Stimulated activated CD8-positive, alpha-beta memory T cell treated with anti-CD3 and anti-CD28 coated beads, Interleukin-12 subunit alpha, Interleukin-12 subunit beta, amount 100 ng/mL, for 24 hours (primary cell): ENCODE data around the gene CRIP2.

ENCODE experiments used
- DNase-seq: peaks from one replicate; pipeline ENCODE4 v3.0.0-alpha.2; 2020; ENCODE audit errors: extremely low read depth

CRIP2 gene

GRCh38 chr14:105476831-105477659, 2.4 kb downstream of the CRIP2 start:
- no peak for DNase-seq

DNA sequence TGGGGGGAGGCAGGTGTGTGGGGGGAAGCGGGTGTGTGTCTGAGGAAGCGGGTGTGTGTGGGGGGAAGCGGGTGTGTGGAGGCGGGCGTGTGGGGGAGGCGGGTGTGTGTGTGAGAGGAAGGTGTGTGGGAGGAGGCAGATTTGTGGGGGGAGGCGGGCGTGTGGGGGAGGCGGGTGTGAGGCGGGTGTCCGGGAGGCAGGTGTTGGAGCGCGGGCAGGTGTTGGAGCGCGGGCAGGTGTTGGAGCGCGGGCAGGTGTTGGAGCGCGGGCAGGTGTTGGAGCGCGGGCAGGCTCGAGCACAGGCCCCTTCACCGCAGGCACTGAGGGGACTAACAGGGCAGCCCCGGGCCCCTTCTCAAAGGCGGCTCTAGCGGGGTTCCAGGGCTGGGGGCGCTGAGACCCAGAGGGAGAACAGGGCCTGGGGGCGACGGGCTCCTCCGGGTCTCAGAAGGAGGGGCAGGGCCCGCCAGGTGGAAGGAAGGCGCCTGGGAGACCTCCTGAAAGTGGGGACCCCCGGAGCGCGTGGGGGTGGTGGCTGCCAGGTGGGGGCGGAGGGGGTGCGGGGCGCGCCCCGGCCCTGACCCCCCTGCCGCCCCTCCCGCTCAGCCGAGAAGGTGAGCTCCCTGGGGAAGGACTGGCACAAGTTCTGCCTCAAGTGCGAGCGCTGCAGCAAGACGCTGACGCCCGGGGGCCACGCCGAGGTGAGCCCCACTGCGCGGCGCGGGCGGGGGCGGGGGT, 3.2 kb downstream of the CRIP2 start:
- no peak for DNase-seq

DNA sequence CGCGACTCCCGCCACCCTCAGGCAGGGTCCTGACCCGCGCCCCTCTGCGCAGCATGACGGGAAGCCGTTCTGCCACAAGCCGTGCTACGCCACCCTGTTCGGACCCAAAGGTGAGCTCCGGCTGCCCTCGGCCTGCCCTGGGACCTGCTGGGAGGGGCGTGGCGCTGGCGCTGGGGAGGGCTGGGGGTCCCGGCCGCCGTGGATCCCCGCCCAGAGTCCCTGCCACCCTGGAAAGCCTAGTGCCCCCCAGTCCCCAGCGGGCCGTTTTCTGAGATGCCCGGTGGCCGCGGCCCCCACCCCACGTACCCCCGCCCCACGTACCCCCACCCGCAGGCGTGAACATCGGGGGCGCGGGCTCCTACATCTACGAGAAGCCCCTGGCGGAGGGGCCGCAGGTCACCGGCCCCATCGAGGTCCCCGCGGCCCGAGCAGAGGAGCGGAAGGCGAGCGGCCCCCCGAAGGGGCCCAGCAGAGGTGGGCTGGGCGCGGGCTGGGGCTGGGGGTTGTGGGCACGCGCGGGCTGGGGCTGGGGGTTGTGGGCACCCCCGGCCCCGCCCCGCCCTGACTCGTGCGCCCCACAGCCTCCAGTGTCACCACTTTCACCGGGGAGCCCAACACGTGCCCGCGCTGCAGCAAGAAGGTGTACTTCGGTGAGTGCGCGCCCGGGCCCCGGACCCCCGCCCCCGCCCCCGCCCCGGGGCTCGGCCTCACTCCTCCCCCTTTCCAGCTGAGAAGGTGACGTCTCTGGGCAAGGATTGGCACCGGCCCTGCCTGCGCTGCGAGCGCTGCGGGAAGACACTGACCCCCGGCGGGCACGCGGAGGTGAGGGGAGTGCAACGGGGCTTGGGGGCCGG, 4.0 kb downstream of the CRIP2 start:
- DNase-seq: no peak

- DNase-seq: no peak
These were observed 5.0 kb downstream of the CRIP2 start for GRCh38 chr14:105479431-105480158.

- no peak for DNase-seq
These were observed 5.7 kb downstream of the CRIP2 start for GRCh38 chr14:105480199-105480746.

GRCh38 chr14:105480807-105481801, 6.5 kb downstream of the CRIP2 start:
- DNase-seq: peak; percentile 62

- peak; percentile 72 for DNase-seq
These were observed 7.4 kb downstream of the CRIP2 start for GRCh38 chr14:105481886-105482457.

GRCh38 chr14:105482486-105483110, 8.0 kb downstream of the CRIP2 start:
- no peak for DNase-seq

DNA sequence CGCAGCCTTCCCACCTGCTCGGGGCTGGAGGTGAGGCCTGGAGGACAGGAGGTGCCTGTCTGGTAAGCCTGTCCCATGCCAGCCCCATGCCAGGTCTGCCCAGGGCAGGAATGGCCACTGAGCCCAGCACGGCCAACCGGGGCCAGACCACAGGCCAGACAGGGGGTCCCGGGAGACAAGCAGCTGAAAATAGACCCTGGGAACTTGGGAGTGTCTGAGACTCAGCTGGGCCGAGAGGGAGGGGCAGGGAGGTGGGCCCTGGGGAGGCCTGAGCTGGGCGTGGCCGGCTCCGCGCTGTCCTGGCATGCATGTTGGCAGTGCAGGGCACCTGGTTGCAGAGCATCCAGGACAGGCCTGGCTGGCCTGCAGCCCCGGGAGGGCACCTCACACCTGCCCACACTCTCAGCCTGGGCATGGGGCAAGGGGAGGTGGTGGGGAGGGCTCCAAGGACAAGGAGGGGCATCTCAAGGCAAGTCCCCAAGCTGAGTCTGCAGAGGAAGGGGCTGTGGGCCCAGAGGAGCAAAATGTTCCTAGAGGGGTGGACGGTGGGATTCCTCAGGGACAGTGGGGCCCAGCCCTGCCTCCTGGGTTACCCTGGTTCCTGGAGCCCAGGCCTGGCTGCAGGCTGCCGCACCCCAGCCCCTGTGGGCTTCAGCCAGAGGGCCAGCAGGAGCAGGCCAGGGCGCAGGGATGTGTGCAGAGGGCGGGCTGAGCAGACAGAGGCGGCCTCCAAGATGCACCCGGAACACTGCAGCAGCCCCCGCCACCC, 8.9 kb downstream of the CRIP2 start:
- DNase-seq: no peak

DNA sequence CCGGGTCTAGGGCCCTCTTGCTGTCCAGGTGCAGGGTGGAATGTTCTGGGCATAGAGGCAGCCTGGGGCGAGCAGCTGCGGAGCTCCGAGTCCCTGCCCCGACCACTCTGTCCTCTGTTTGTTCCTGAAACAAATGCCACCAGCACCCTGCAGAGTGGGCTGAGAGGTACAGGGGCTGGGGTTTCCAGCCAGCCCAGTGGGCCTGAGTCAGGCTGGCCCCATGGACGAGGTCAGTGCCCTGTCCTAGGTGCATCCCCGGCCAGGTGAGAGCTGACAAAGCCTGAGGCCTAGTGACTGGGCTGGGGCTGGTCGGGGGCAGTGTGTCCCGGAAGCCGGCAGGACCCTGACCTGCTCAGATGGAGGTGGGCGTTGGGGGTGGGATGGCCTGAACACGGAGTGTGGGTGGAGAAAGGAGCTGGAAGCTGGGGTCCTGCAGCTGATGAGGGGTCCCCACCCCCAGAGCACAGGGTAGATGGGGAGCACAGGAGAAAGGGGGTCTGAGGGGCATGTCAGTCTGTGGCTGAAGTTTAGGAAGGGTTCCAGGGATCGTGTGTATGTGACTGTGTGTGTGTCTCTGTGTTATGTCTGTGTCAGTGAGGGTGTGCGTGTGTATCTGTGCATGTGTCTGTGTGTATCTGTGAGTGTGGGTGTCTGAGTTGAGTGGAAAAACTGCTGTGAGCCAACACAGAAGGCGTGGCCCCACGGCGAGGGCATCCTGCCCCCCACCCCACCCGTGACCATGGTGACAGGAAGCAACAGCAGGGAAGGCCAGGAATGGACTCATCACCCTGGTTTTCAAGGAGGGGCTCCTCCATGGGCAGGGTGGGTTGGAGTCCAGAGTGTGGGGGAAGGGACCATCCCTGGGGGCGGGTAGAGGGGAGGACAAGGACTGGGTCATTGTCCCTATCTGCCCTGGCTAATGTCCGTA, 9.7 kb downstream of the CRIP2 start:
- no peak for DNase-seq

DNA sequence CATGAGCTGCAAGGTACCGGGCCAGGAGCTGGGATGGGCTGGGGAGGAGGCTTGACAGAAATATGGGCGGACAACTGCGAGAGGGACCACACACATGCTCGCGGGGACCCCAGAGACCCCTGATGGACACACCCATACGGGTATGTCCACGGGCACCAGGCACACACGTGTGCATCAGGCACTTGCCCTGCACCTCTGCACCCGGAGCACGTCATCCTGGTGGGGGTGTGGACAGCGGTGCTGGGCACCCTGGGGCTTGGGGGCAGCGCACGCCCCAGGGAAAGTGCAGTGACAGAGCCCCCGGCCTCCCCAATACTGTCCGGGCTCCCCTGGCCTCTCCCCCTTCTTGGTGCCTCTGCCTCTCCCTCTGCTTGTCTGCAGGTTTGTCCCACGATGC, 10.4 kb downstream of the CRIP2 start:
- DNase-seq: no peak

DNA sequence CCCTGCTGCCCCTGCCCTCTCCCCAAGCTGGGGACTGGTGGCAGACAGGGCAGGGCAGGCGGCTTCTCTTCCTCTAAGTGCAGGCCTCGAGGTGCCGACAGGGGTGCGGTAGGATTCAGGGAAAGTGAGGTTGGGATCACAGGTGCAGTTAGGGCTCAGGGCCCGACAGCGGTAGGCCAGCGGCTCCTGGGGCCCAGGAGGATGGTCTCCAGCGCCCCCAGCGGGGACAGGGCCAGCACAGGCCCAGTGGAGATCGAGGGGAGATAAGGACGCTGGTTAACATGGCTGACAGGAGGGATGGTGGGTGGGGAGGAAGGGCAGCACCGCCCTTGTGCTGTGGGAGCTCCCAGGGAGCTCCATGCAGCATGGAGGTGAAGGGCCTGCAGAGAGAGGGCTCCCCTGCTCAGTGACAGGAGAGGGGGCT, 11.1 kb downstream of the CRIP2 start:
- no peak for DNase-seq

DNA sequence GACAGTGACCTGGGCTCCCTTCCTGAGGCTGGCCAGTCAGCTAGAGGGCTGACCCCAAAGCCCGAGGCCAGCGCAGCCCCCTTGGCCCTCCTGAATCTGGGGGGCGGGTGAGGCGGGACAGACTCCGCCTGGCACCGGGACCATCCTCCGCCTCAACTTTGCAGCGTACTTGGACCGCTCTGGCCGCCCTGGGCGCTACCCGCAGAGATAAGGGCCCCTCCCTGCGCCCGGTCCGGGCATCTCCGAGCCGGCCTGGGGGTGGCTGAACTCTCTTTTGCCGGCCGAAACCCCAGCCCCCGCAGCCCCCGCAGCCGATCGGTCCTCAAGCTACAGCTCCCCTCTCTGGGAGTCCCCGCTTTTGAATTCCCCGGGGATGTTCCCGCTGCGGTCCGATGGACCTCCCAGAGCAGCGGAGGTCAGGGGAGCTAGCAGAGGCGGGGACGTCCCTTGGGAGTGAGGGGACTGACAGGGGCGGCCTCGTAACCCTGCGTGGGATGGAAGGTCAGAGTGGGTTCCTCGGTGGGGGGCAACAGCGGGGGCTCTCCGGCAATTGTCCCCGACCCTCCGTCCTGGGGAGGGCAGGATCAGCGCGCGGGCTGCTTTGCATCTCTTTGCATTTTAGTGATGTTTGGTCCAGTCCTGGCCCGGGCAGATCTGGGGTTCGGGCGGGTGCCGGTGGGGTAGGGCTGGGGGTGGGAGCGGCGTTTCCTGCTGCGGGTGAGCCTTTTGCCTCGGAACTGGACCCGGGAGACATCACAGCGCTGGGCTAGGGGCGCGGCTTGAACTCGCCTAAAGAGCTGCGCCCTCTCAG, 11.7 kb downstream of the CRIP2 start, which contains the start of gene CRIP1:
TSS of gene CRIP1 (plus strand) at position 724 of the 811 bp plus-strand sequence. CDS start 374 bp downstream, outside the sequence.
- no peak for DNase-seq

DNA sequence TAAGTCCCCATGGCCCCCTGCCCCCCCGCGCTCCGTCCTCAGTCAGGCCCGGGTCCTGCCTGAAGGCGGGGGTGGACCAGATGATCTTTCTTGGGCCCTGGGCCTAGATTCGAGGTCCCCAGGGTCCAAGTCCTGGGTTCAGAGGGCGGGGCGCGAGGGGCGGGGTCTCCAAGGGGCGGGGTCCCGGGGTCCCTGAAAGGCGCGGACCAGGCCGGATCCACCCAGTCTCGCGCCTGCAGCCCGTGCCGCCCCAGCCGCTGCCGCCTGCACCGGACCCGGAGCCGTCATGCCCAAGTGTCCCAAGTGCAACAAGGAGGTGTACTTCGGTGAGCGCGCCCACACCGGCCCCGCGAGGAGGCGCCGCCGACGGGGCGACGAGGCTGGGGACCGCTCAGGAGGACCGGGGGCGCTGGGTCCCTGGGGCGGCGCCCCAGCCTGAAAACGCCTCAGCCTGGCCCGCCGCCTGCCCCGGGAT, 12.4 kb downstream of the CRIP2 start:
- DNase-seq: no peak

GRCh38 chr14:105487449-105487985, 12.9 kb downstream of the CRIP2 start:
- no peak for DNase-seq
